ENCODE data around the gene CCL21.

The CCL21 gene

DNA sequence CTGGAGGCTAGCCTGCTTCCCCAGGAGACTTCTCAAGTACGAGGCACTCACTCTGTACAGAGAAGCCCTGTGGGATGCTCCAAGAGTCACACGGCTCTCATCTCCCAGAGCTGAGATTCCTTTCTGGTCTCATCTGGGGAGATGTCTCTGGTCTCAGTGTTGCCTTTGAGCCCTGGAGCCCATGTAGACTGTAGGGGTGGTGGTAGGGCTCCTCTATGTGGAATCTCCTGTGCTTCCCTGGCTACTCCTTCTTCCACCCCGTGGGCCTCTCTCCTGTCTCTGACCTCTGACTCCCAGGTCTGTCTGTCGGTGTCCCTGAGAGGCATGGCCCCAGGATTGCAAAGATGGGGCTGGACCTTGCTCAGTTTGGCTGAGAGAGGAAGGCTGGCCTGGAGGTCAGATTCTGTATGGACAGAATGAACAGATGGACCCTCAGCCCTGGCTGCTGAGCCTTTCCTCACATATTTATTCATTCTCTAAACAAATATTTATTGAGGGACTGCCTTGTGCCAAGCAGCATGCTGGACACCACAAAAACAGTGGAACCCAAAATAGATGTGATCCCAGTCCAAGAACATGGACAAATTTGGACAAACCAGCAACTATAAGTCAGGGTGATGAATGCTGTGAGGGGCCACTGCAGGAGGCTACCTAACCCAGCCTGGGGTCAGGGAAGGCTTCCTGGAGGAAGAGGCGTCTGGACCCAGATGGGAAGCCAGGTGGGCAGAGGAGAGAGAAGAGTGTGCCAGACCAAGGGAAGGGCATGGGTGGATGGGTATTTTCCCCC is 21.4 kb downstream of the CCL21 start:
- no peaks in the 10 kb centered on the region for H3K4me1 ChIP-seq (ENCODE audit: control insufficient read depth, insufficient read depth, low read length)
- TF ChIP-seq ZNF140 (tag by site-specific recombination; IDR thresholded peaks at IDR 0.05): no peak
- TF ChIP-seq ZNF341 (tag by site-specific recombination; IDR thresholded peaks at IDR 0.05; ENCODE audit: low read depth): no peak
- no peak for TF ChIP-seq KLF7 (tag by site-specific recombination; IDR thresholded peaks at IDR 0.05; ENCODE audit: borderline replicate concordance)
- no peak for TF ChIP-seq ZNF433 (tag by site-specific recombination; IDR thresholded peaks at IDR 0.05; ENCODE audit: low read depth)
- no peak for TF ChIP-seq ZFP3 (tag by site-specific recombination; IDR thresholded peaks at IDR 0.05; ENCODE audit: low read depth)
- TF ChIP-seq BCL11A (tag by site-specific recombination; IDR thresholded peaks at IDR 0.05; ENCODE audit: low read depth): no peak
- no peak for TF ChIP-seq ZNF426 (tag by site-specific recombination; IDR thresholded peaks at IDR 0.05)
- no peak for TF ChIP-seq ZNF707 (tag by site-specific recombination; IDR thresholded peaks at IDR 0.05)
- TF ChIP-seq, protein P1, sequence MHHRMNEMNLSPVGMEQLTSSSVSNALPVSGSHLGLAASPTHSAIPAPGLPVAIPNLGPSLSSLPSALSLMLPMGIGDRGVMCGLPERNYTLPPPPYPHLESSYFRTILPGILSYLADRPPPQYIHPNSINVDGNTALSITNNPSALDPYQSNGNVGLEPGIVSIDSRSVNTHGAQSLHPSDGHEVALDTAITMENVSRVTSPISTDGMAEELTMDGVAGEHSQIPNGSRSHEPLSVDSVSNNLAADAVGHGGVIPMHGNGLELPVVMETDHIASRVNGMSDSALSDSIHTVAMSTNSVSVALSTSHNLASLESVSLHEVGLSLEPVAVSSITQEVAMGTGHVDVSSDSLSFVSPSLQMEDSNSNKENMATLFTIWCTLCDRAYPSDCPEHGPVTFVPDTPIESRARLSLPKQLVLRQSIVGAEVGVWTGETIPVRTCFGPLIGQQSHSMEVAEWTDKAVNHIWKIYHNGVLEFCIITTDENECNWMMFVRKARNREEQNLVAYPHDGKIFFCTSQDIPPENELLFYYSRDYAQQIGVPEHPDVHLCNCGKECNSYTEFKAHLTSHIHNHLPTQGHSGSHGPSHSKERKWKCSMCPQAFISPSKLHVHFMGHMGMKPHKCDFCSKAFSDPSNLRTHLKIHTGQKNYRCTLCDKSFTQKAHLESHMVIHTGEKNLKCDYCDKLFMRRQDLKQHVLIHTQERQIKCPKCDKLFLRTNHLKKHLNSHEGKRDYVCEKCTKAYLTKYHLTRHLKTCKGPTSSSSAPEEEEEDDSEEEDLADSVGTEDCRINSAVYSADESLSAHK (tag by site-specific recombination; IDR thresholded peaks at IDR 0.05): no peak
- H3K27ac ChIP-seq (ENCODE audit: extremely low read depth, low read depth, low read length): no peak overlapping the region
- H3K4me3 ChIP-seq (ENCODE audit: low read depth, low read length): no peak overlapping the region
- no peaks in the 10 kb centered on the region for H3K9me3 ChIP-seq (ENCODE audit: control insufficient read depth, insufficient read depth, low read depth, low read length)
- ChIA-PET POLR2A (no interaction called here), CTCF (interaction anchor here (8.3 kb wide), 1 partner anchor 13 kb away, joined by 99 read pairs; no protein-coding TSS in a partner anchor)
- H3K36me3 ChIP-seq (ENCODE audit: control insufficient read depth in 2 of 2, insufficient read depth in 1 of 2, low read length in 2 of 2): no peaks in the 10 kb centered on the region

DNA sequence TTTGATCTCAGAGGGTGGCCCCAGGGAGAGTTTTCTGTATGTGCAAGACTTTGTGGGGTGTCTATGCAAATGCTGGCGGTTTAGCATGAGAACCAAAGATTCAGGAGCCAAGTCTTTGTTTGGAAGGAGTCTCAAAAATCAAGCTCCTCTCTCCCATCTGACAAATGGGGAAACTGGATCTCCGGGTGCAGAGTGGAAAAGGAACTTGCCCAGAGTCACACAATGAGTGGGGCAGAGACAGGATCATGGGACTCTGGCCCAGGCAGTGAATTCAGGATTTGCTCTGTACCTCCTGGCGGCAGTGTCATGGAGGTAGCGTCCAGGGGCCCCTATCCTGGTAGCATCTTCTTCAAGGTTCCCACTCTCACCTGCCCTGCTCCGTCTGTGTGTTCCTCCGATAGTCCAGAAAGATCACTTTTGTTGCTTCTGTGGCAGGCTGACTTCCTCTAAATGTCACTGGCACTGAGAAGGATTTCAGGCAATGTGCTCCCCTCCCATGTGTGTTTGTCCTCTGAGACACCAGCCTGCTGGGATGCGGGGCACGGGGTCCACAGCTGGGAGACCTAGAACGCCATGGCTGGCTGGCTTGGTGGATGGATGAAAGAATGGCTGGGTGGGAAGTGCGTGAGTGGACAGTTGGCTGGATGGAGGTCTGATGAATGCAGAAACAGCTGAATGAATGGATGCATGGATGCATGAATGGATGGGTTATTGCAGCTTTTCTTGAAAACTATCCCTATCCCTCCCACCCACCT is 22.5 kb downstream of the CCL21 start:
- ChIA-PET CTCF (interaction anchor here (0.5 to 8.3 kb wide), 3 partner anchors 12 to 203 kb away, joined by 3 to 99 read pairs (median 9); no protein-coding TSS in a partner anchor), POLR2A (no interaction called here)
- no peak overlapping the region for H3K4me3 ChIP-seq (ENCODE audit: low read depth, low read length)
- no peaks in the 10 kb centered on the region for H3K9me3 ChIP-seq (ENCODE audit: control insufficient read depth, insufficient read depth, low read depth, low read length)
- TF ChIP-seq ZNF274 (IDR thresholded peaks at IDR 0.05; ENCODE audit: low read length): no peak
- TF ChIP-seq ZNF274 (tag by site-specific recombination; IDR thresholded peaks at IDR 0.05; ENCODE audit: borderline replicate concordance): no peak
- TF ChIP-seq GLIS1 (tag by site-specific recombination; IDR thresholded peaks at IDR 0.05): peak; percentile 34; the same call in 1 of the 2 replicates
- H3K36me3 ChIP-seq (ENCODE audit: control insufficient read depth in 2 of 2, insufficient read depth in 1 of 2, low read length in 2 of 2): no peaks in the 10 kb centered on the region
- no peak overlapping the region for H3K27ac ChIP-seq (ENCODE audit: extremely low read depth, low read depth, low read length)
- H3K4me1 ChIP-seq (ENCODE audit: control insufficient read depth, insufficient read depth, low read length): no peaks in the 10 kb centered on the region

DNA sequence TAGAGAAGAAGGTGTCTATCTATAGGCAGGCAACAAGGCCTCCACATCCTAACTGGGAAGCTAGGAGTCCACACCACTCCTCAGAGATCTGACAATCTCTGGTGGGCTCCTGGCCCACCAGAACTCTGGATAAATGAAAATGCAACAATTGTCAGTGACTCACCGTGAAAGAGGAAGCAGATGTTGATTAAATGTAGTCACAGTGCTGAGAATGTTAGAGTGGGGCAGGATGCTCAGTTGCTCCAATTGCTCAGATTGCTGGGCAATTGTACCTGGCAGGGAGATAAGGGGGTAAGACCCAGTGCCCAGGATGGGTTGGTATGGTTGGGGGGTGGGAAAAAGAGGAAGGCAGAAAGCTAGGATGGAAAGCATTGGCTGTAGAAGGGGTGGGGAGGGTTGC is 23.2 kb downstream of the CCL21 start:
- H3K9me3 ChIP-seq (ENCODE audit: control insufficient read depth, insufficient read depth, low read depth, low read length): no peaks in the 10 kb centered on the region
- H3K27ac ChIP-seq (ENCODE audit: extremely low read depth, low read depth, low read length): no peak overlapping the region
- POLR2A ChIA-PET: no interaction called here
- CTCF ChIA-PET: interaction anchor here (0.7 to 8.3 kb wide), 5 partner anchors 11 to 213 kb away, joined by 3 to 99 read pairs (median 4); no protein-coding TSS in a partner anchor
- no peak overlapping the region for H3K4me3 ChIP-seq (ENCODE audit: low read depth, low read length)
- no peaks in the 10 kb centered on the region for H3K36me3 ChIP-seq (ENCODE audit: control insufficient read depth in 2 of 2, insufficient read depth in 1 of 2, low read length in 2 of 2)
- TF ChIP-seq ZNF677 (tag by site-specific recombination; IDR thresholded peaks at IDR 0.05) (no peak), ZNF473 (tag by site-specific recombination; IDR thresholded peaks at IDR 0.05) (no peak), SCRT2 (tag by site-specific recombination; IDR thresholded peaks at IDR 0.05) (peak; percentile 37; the same call in 1 of the 2 replicates), ZNF132 (tag by site-specific recombination; IDR thresholded peaks at IDR 0.05; ENCODE audit: borderline replicate concordance) (no peak)
- H3K4me1 ChIP-seq (ENCODE audit: control insufficient read depth, insufficient read depth, low read length): no peaks in the 10 kb centered on the region
